GM23338 (cell line): ENCODE results near the gene SHMT1. TPM values are rescaled to one million over a fixed set of nuclear protein-coding genes. Genes with fewer than 3 reads are reported as not detected.

Experiments
- ATAC-seq: fragments of 200-7000 bp; cut with Tn5 transposase; 3 replicates; pipeline ENCODE4 v1.9.1; 2020
- DNase-seq: peaks from one replicate; pipeline ENCODE4 v3.0.0-alpha.2; 2015; ENCODE audit warnings: low spot score
- H2AFZ ChIP-seq: fragments of 200-600 bp; sonication (generic); 2 replicates; pipeline ENCODE4 v1.8.0; 2016; ENCODE audit warnings: antibody characterized with exemption, mild to moderate bottlenecking, moderate library complexity
- H3F3A ChIP-seq: fragments of 200-600 bp; sonication (generic); replicated peaks from 2 replicates; pipeline ENCODE4 v1.8.0; 2017; ENCODE audit warnings: antibody characterized with exemption, mixed run types, low read depth
- H3K27ac ChIP-seq: fragments of 200-600 bp; sonication (generic); 2 replicates; pipeline ENCODE4 v1.6.1; 2016; ENCODE audit warnings: low read depth
- H3K27me3 ChIP-seq: fragments of 200-600 bp; sonication (generic); 2 replicates; pipeline ENCODE4 v1.8.0; 2016; ENCODE audit warnings: mild to moderate bottlenecking, mixed run types, moderate library complexity; ENCODE audit not compliant: insufficient read depth
- H3K36me3 ChIP-seq: fragments of 200-600 bp; sonication (generic); 2 replicates; pipeline ENCODE4 v1.8.0; 2016; ENCODE audit warnings: mild to moderate bottlenecking; ENCODE audit not compliant: insufficient read depth
- H3K4me1 ChIP-seq: fragments of 200-600 bp; sonication (generic); 2 replicates; pipeline ENCODE4 v1.8.0; 2016; ENCODE audit warnings: mild to moderate bottlenecking, moderate library complexity; ENCODE audit not compliant: insufficient read depth
- H3K4me2 ChIP-seq: fragments of 200-600 bp; sonication (generic); 2 replicates; pipeline ENCODE4 v1.7.1; 2017; ENCODE audit warnings: mixed run types
- H3K4me3 ChIP-seq: fragments of 200-600 bp; sonication (generic); 2 replicates; pipeline ENCODE4 v1.6.1; 2016; ENCODE audit warnings: mixed run types
- H3K79me2 ChIP-seq: fragments of 200-600 bp; sonication (generic); replicated peaks from 2 replicates; pipeline ENCODE4 v1.8.0; 2017; ENCODE audit warnings: mild to moderate bottlenecking; ENCODE audit not compliant: insufficient read depth
- H3K9me2 ChIP-seq: fragments of 200-600 bp; sonication (generic); 2 replicates; pipeline ENCODE4 v1.8.0; 2017; ENCODE audit not compliant: insufficient read depth
- H4K20me1 ChIP-seq: fragments of 200-600 bp; sonication (generic); replicated peaks from 2 replicates; pipeline ENCODE4 v1.8.0; 2017; ENCODE audit warnings: mild to moderate bottlenecking; ENCODE audit not compliant: insufficient read depth
- H3K27ac Mint-ChIP-seq: 2 replicates; pipeline ENCODE4 v1.8.0; 2020; ENCODE audit warnings: inconsistent platforms, mild to moderate bottlenecking, moderate library complexity, mixed read lengths
- H3K27me3 Mint-ChIP-seq: 3 replicates; pipeline ENCODE4 v1.8.0; 2022; ENCODE audit warnings: low read depth, mild to moderate bottlenecking, moderate library complexity, mixed read lengths, inconsistent platforms; ENCODE audit not compliant: insufficient read depth, poor library complexity
- H3K36me3 Mint-ChIP-seq: 3 replicates; pipeline ENCODE4 v1.8.0; 2021; ENCODE audit warnings: low read depth, mild to moderate bottlenecking, inconsistent platforms, moderate library complexity, mixed read lengths
- H3K4me1 Mint-ChIP-seq: 3 replicates; pipeline ENCODE4 v1.8.0; 2020; ENCODE audit warnings: mild to moderate bottlenecking, inconsistent platforms, mixed read lengths
- H3K4me3 Mint-ChIP-seq: 3 replicates; pipeline ENCODE4 v1.8.0; 2021; ENCODE audit warnings: moderate library complexity, mild to moderate bottlenecking, inconsistent platforms, mixed read lengths
- H3K9me3 Mint-ChIP-seq: 3 replicates; pipeline ENCODE4 v1.8.0; 2020; ENCODE audit warnings: moderate library complexity, mild to moderate bottlenecking, inconsistent platforms, mixed read lengths
- CREB1 ChIP-seq: fragments of 250-450 bp; sonication (Bioruptor Pico); IDR thresholded peaks from 2 replicates; pipeline ENCODE4 v1.5.0; 2020; ENCODE audit warnings: low read depth, mild to moderate bottlenecking, moderate library complexity
- CTCF ChIP-seq, 2 experiments: fragments of 200-600 bp in 1 of 2; sonication (generic) in 1 of 2; conservative IDR thresholded peaks; 2 replicates each; pipeline versions ENCODE4 v1.5.1 to v1.6.1; 2016 to 2017; ENCODE audit warnings: antibody characterized with exemption in 2 of 2, low read depth in 2 of 2, mild to moderate bottlenecking in 2 of 2, moderate library complexity in 1 of 2
- ETS1 ChIP-seq: IDR thresholded peaks from 2 replicates; pipeline ENCODE4 v1.6.1; 2016; ENCODE audit warnings: antibody characterized with exemption
- EZH2 ChIP-seq: fragments of 200-600 bp; sonication (generic); IDR thresholded peaks from one replicate; pipeline ENCODE4 v1.8.0; 2017; ENCODE audit warnings: antibody characterized with exemption, mild to moderate bottlenecking, low read depth; ENCODE audit not compliant: unreplicated experiment
- EZH2phosphoT487 ChIP-seq: fragments of 200-600 bp; sonication (generic); IDR thresholded peaks from one replicate; pipeline ENCODE4 v1.8.1; 2018; ENCODE audit warnings: antibody characterized with exemption; ENCODE audit not compliant: unreplicated experiment
- JUNB ChIP-seq: IDR thresholded peaks from one replicate; pipeline ENCODE4 v1.6.1; 2016; ENCODE audit warnings: antibody characterized with exemption; ENCODE audit not compliant: unreplicated experiment
- NANOG ChIP-seq: IDR thresholded peaks from 2 replicates; pipeline ENCODE4 v1.6.1; 2016; ENCODE audit warnings: antibody characterized with exemption, borderline replicate concordance
- POLR2AphosphoS5 ChIP-seq: IDR thresholded peaks from 2 replicates; pipeline ENCODE4 v1.6.1; 2016; ENCODE audit warnings: antibody characterized with exemption, low read depth
- REST ChIP-seq: IDR thresholded peaks from one replicate; pipeline ENCODE4 v1.6.1; 2018; ENCODE audit warnings: antibody characterized with exemption; ENCODE audit not compliant: unreplicated experiment
- STAT1 ChIP-seq: IDR thresholded peaks from one replicate; pipeline ENCODE4 v1.6.1; 2016; ENCODE audit warnings: antibody characterized with exemption; ENCODE audit not compliant: unreplicated experiment
- ZNF114 ChIP-seq: fragments of 250-450 bp; sonication (Bioruptor Pico); IDR thresholded peaks from 2 replicates; pipeline ENCODE4 v1.5.0; 2020; ENCODE audit warnings: mild to moderate bottlenecking, moderate library complexity
- ZNF331 ChIP-seq: fragments of 250-450 bp; sonication (Bioruptor Pico); IDR thresholded peaks from 2 replicates; pipeline ENCODE4 v1.5.0; 2020; ENCODE audit warnings: low read depth, mild to moderate bottlenecking, moderate library complexity
- ZNF462 ChIP-seq: fragments of 250-450 bp; sonication (Bioruptor Pico); IDR thresholded peaks from 2 replicates; pipeline ENCODE4 v1.5.0; 2020; ENCODE audit warnings: mild to moderate bottlenecking, moderate library complexity
- polyA plus RNA-seq: library from polyadenylated mRNA; unstranded; fragments of >200 nt; fragmentation: Nextera tagmentation; extraction: Ambion mirVana; gene quantifications from 2 replicates; pipeline ENCODE4 v1.2.1, GENCODE V29; 2016
- total RNA-seq: library from RNA; depleted of rRNA; stranded (reverse); fragments of >200 nt; shearing (Covaris generic); gene quantifications from 2 replicates; pipeline ENCODE4 v1.2.3, GENCODE V29; 2014

The SHMT1 gene
- total and polyA plus RNA-seq, 2 experiments from 2014 or later = 22.8 to 33.3 TPM

GRCh38 chr17:18356624-18357023 lies 6.7 kb downstream of the SHMT1 start:
- Mint-ChIP-seq H3K27me3 (peaks cover 2% of the 10 kb centered on the region), H3K4me1 (no peaks in the 10 kb centered on the region)

More at GRCh38 chr17:18356624-18357023, 6.7 kb downstream of the SHMT1 start:
- Histone ChIP-seq H3K27ac (no peak overlapping the region), H3K79me2 (peaks cover 37% of the 10 kb centered on the region), H3K36me3 (peaks cover 38% of the 10 kb centered on the region), H3K4me3 (no peak overlapping the region), H3K4me2 (no peak overlapping the region), H3K27me3 (no peaks in the 10 kb centered on the region), H3K4me1 (no peaks in the 10 kb centered on the region), H3K9me2 (no peaks in the 10 kb centered on the region), H4K20me1 (0 out of 2 replicates have a peak, but pooled peaks cover 13% of the 10 kb centered on the region), H3F3A (no peaks in the 10 kb centered on the region), H2AFZ (no peak overlapping the region)
- Mint-ChIP-seq H3K36me3 (peaks cover 63% of the 10 kb centered on the region), H3K9me3 (no peaks in the 10 kb centered on the region), H3K27ac (no peak overlapping the region), H3K4me3 (no peak overlapping the region)
- TF ChIP-seq EZH2phosphoT487 = no peak
- TF ChIP-seq STAT1 = no peak
- no peak for TF ChIP-seq ETS1
- no peak for TF ChIP-seq CTCF (conservative IDR thresholded peaks at IDR 0.05; ENCODE audit: low read depth in 2 of 2)
- TF ChIP-seq ZNF462 (CRISPR knock-in tag) = no peak
- no peak for TF ChIP-seq CREB1 (CRISPR knock-in tag)
- TF ChIP-seq ZNF114 (CRISPR knock-in tag) = no peak
- TF ChIP-seq NANOG = no peak
- no peak for TF ChIP-seq ZNF331 (CRISPR knock-in tag)
- TF ChIP-seq REST = no peak
- no peak for TF ChIP-seq JUNB
- TF ChIP-seq EZH2 = no peak
- TF ChIP-seq POLR2AphosphoS5 = no peak
- DNase-seq = no peak
- no peak for ATAC-seq
